GM18505 (cell line): Measurements from ENCODE around the gene NPRL2.

Source experiments
- ATAC-seq: cut with Tn5 transposase; IDR thresholded peaks from one replicate; pipeline ENCODE4 v1.9.1; 2021; ENCODE audit not compliant: unreplicated experiment
- POLR2A ChIP-seq: IDR thresholded peaks from 4 replicates; pipeline ENCODE4 v1.6.1; 2011; ENCODE audit warnings: borderline replicate concordance; ENCODE audit not compliant: insufficient read depth, insufficient read length; ENCODE audit errors: extremely low read depth

NPRL2 gene

DNA sequence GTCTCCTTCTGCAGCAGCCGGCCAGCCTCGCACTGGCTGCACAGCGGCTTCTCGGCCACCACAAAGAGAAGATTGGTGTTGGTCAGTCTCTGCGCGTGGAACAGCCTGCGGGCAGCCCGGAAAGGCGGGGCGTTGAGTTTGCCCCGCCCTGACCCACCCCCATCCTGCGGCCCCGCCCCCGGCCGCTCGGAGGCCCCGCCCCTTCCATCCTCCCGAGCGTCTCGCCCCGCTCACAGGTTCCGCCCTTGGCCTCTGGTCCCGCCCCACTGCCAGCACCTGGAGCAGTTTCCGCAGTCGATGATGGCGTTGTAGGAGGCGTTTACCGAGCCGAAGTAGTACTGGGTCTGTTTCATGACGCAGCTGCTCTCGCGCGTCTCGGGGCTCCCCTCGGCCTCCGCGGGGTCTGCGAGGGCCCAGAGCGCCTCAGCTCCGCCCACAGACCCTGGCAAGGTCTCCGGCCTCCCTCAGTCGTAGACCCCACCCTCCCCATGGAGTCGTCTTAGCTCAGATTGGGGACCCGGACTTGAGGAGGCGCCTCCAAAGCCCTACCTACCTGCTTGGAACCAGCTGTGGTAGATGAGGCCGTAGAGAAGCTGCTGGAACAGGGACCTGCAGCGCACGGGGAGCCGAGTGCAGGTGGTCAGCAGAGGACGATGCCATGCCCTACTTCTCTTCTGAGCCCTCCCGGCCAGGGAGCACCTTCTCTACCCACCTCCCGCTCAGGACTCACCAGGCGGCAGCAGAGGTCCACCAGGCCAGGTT is 14.7 kb upstream of the NPRL2 start:
- peak; percentile 84 for ATAC-seq
- peak; percentile 31 for TF ChIP-seq POLR2A

DNA sequence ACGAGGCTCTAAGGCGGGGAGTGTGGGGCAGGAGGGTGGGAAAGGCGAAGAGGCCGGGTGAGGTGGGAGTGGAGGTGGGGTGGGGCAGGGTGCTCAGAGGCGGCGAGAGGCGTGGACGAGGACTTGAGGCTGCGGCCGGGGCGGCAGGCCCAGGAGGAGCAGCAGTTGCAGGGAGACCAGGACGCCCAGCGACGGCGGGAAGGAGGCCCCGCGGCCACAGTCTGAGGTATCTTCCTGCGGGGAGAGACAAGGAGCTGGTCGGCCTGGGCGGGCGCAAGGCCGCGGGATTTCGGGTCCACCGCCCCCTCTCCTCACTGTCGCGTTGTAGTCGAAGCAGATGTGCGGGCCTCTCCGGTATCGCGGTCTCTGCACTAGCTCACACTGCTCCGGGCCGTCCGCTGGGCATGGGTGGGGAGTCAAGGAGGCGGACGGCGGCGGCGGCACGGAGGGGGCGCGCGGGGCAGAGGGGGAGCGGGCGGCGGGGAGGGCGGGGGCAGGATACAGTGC is 14.1 kb upstream of the NPRL2 start:
- TF ChIP-seq POLR2A = no peak
- no peak for ATAC-seq

GRCh38 chr3:50359760-50360110 is 9.2 kb upstream of the NPRL2 start:
- no peak for TF ChIP-seq POLR2A
- peak; percentile 9 for ATAC-seq

- peak; percentile 97 for ATAC-seq
- TF ChIP-seq POLR2A = peak; percentile 69
Observed at GRCh38 chr3:50358911-50359759, 8.6 kb upstream of the NPRL2 start, which contains the start of gene TMEM115. TSS of gene TMEM115 (minus strand) at chr3:50359521. CDS start at chr3:50359063, 458 bp downstream.

GRCh38 chr3:50358355-50358910 is 7.9 kb upstream of the NPRL2 start:
- TF ChIP-seq POLR2A = no peak
- no peak for ATAC-seq

DNA sequence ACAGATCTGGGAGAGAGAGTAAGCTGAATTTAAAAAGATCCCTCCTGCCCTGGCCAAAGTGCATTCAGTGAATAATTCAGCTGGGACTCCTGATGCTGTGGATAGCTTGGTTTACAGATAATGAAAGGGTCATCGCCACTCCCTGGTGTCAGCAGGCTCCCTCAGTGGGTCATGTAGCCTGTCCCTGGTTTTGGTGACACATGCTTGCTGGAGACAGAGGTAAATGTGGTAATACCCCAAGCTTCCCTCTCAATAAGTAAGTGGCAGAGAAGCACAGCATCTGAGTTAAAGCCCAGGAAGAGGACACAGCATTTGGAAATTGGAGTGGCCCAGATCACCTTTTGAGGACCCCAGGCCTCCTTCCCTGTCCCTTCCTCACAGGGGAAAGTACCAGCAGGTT is 6.9 kb upstream of the NPRL2 start:
- ATAC-seq = no peak
- no peak for TF ChIP-seq POLR2A

GRCh38 chr3:50356553-50356952 is 6.0 kb upstream of the NPRL2 start:
- no peak for ATAC-seq
- no peak for TF ChIP-seq POLR2A

- TF ChIP-seq POLR2A = no peak
- no peak for ATAC-seq
Observed at GRCh38 chr3:50355829-50356552, 5.4 kb upstream of the NPRL2 start.

- no peak for ATAC-seq
- TF ChIP-seq POLR2A = no peak
Observed at GRCh38 chr3:50354850-50355249, 4.3 kb upstream of the NPRL2 start.

DNA sequence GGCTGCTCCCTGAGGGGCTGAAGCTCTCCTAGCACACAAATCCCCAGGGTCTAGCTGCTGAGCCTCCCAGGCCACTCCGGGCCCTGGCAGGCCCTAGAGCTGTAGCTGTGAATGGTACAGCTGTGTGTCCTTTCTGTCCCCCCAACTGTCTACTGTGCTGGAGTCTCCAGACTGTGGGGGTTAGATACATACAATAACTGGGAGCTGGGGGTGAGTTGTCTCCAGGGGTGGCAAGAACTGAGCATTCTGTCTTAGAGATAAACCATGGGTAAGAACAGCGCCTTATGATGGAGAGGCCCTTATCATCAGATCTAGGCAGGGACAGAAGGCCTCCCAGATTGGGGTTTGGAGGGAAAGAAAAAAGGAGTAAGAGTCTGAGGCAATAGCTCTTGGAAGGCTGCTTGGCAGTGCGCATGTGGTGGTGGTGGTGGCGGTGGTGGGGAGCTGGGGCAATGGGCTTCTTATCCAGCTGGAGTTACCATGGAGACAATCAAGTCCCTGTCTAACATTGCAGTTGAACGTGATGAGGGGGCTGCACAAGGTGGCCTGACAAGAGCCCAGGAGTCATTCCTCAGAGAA is 3.7 kb upstream of the NPRL2 start:
- TF ChIP-seq POLR2A = no peak
- ATAC-seq = no peak

DNA sequence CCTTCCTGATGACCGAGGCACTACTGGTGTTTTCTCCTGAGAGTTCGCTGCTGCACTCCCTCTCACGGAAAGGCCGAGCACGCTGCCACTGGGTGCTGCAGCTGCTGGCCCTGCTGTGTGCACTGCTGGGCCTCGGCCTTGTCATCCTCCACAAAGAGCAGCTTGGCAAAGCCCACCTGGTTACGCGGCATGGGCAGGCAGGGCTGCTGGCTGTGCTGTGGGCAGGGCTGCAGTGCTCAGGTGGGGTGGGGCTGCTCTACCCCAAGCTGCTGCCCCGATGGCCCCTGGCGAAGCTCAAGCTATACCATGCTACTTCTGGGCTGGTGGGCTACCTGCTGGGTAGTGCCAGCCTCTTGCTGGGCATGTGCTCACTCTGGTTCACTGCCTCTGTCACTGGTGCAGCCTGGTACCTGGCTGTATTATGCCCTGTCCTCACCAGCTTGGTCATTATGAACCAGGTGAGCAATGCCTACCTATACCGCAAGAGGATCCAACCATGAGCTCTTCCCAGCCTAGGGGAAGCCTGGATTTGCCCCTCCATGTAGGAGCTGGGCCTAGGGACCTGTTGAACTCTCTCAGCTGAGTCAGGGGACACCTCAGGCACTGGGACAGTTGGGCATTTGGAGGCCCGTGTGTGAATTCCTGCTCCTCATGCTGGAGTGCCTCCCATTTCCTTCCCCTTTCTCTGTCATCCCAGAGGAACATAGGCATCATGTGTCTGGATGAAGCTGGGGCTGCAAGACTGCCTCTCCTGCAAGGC is 2.9 kb upstream of the NPRL2 start:
- no peak for TF ChIP-seq POLR2A
- ATAC-seq = no peak

- TF ChIP-seq POLR2A = no peak
- ATAC-seq = no peak
Observed at GRCh38 chr3:50352781-50353180, 2.2 kb upstream of the NPRL2 start.

DNA sequence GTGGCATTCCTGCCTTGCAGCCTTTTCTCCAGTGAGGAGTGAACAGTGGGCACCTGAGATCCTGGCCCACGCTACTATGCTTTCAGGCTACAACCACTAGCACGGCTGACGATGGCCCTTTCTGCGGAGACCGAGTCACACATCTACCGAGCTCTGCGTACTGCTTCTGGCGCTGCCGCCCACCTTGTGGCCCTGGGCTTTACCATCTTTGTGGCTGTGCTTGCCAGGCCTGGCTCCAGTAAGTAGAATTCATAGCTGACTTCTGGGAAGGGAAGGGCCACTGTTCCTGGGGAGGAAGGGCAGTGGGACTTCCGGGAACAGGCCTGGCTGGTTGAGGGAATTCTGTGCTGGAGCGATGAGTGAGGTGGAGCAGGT is 735 bp upstream of the NPRL2 start:
- no peak for TF ChIP-seq POLR2A
- ATAC-seq = no peak

- no peak for TF ChIP-seq POLR2A
- ATAC-seq = no peak
Observed at GRCh38 chr3:50350213-50350526, 405 bp downstream of the NPRL2 start.
